Stimulated activated CD4-positive, alpha-beta T cell treated with anti-CD3 and anti-CD28 coated beads, Interleukin-12 subunit alpha, Interleukin-12 subunit beta, amount 100 ng/mL, for 4 hours (primary cell): Measurements from ENCODE around the gene EIF6.
"Not testable (repeated sequence)": the region's sequence is repeated elsewhere in the genome, so short reads cannot be mapped to it uniquely, and the experiment has no call there.

Experiments used
- DNase-seq: peaks from one replicate; pipeline ENCODE4 v3.0.0-alpha.2; 2020

Gene EIF6

DNA sequence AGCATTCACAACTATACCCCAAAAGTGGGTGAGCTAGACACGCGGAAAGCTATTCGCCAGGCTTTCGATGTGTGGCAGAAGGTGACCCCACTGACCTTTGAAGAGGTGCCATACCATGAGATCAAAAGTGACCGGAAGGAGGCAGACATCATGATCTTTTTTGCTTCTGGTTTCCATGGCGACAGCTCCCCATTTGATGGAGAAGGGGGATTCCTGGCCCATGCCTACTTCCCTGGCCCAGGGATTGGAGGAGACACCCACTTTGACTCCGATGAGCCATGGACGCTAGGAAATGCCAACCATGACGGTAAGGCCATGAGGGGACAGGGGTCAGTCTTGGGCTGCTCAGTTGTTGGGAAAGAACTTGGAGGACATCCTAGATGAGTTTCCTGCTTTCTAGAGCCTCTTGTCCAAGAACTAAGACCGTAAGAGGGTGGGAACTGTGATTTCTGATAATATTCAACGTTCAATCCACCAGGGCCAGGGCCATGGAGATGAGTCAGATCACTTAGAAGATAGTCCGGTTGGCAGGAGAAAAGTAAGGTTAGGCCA is 30.0 kb downstream of the EIF6 start:
- no peak for DNase-seq

GRCh38 chr20:35253010-35253409 is 31.6 kb downstream of the EIF6 start:
- DNase-seq = no peak

GRCh38 chr20:35252598-35252997 is 32.0 kb downstream of the EIF6 start:
- not testable (repeated sequence) for DNase-seq

- no peak for DNase-seq
Observed at GRCh38 chr20:35252037-35252461, 32.5 kb downstream of the EIF6 start.

DNA sequence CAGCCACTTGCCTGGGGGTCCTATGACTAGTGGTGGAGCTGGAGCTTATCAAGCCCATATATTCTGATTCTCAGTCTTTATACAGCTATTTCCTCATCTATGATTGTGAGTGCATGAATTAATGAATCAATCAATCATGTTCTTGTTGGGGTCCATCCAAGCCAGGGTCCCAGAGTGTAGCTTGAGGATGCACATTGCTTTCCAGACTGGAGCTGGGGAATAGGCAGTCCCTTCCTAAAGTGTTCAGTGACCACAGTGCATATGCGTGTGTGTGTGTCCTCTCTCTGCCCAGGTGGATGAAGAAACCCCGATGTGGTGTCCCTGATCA is 33.0 kb downstream of the EIF6 start:
- no peak for DNase-seq

DNA sequence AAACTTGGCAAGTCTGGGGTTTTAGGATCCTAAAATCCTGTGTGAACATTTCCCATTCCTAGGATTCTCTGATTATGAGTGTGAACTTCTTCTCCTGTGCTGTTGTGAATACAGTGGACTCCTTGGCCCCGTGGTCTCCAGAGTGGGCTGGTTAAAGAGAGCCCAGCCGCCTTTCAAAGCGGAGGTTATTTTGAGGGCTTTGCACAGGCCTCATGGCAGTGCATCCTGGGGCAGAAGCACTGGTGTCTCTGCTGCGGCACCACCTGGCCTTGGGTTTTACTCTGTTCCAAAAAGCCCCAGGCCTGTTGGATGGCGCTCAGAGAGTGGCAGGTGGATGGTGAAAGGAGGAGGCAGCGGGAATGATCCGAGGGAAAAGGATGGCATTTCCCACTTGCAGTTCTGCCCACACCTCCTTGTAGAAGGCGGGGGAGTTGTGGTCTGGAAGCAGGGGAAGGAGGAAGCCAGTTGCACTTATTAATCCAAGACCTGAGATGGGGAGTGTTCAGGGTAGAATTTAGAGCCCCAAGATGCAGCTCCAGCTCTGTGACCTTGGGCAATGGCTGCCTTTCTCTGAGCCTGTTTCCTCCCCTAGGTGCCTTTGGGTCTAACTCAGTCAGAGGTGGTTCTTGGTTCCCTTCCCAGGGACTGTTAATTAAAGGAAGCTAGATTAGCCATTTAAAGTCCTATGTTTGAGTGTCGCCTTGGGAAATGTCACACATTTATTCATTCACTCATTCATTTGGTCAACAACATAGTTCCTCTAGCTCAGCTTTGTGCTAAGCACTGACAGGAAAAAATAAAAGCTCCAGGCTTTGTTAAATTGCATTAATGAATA is 35.7 kb downstream of the EIF6 start:
- no peak for DNase-seq

GRCh38 chr20:35246723-35247122 is 37.8 kb downstream of the EIF6 start:
- DNase-seq = no peak

DNA sequence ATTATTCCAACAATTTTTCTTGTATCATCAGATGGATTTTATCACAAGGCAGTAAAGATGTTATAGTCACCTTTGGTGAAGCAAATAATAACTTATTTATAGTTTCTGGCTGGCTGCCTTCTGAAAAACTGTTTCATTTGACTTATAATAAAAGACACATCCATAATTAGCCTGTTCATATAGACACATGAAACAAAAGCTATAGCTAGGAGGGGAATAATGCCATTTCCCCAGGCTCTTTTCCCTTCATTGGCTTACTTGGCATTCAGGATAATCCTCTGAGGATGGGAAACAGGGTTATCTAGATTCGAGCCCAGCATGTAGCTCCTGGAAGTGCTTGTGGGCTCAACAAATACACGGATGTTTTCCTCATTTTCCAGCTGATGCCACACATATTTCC is 40.6 kb downstream of the EIF6 start:
- DNase-seq = no peak

DNA sequence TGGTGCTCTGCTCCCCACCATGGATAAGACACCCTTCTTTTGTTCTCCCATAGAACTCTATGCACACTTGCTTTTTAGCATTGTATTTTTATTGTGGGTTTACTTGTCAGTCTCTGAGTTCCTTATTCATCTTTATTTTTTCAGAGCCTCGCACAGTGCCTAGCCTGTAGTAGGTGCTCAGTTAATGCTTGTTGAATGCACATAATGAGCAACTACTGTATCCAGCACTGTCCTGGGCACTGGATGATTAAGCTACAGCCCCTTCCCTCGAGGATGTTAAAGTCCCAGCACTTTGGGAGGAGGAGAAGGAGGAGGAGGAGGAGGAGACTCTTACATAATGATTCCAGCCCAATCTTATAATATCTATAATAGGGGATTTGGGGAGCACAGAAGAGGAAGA is 41.3 kb downstream of the EIF6 start:
- no peak for DNase-seq

DNA sequence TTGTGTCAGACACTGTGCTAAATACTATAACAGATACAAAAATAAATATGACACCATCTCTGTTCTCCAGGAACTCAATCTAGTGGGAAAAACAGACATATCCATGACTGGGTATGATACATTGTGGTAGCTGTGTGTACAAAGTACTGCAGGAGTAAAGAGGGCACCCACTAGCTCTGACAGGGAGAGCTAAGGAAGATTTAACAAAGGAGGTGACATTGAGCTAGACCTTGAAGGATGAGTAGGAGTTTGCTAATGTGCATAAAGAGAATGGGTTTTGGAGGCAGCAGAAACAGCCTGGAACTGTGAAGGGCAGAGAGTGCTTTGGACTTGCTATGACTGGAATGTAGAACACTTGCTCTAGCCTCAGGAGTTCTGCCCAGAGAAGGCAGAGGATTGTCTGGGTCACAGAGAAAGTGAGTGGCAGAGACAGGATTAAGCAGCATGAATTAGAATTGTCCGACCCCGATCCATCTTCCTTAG is 43.7 kb downstream of the EIF6 start:
- no peak for DNase-seq

- DNase-seq = no peak
Observed at GRCh38 chr20:35240083-35240810, 44.3 kb downstream of the EIF6 start.

DNA sequence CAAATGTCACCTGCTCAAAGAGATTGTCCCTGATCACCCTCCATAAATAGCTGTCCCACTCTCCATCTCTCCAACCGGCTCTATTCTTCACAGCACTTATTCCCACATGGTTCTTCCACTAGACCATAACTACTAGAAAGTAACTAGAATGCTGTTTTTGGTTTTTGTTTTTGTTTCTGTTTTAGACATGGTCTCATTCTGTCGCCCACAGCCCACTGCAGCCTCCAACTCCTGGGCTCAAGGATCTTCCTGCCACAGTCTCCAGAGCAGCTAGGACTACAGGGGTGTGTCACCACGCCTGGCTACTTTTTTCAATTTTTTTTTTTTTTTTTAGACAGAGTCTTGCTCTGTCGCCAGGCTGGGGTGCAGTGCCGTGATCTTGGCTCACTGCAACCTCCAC is 45.8 kb downstream of the EIF6 start:
- DNase-seq = no peak

DNA sequence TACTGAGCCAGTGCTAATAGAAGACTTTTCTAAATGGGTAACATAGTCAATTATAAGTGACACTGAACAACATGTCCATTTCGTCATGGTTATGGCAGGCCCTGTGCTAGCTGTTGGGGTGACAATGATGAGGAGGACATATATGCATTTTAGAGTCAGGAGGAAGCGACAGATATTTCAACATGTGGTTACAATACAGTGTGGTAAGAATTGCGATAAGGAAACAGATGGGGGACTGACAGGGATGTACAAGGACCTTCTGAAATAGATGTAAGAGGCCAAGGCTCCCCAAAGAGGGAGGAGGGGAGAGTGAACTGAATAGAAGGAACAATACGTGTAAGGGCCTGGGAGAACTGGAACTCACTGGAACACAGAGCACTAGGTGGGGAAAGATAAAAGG is 46.4 kb downstream of the EIF6 start:
- no peak for DNase-seq

DNA sequence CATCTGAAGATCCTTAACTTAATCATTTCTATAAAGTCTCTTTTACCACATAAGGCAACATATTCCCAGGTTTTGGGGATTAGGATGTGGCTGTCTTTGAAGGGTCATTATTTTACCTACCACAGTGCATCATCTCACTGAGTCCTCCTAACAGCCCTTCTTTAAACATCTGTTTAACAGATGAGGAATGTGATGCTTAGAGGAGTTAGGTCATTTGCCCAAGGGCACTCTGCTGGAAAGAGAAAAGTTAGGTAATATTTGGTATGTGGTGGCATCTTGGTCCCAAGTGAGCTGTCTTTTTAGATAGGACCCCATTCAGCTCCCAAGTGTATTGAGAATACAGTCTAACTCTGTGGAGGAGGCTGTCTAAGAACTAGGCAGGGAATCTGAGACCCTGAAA is 47.1 kb downstream of the EIF6 start:
- DNase-seq = no peak

DNA sequence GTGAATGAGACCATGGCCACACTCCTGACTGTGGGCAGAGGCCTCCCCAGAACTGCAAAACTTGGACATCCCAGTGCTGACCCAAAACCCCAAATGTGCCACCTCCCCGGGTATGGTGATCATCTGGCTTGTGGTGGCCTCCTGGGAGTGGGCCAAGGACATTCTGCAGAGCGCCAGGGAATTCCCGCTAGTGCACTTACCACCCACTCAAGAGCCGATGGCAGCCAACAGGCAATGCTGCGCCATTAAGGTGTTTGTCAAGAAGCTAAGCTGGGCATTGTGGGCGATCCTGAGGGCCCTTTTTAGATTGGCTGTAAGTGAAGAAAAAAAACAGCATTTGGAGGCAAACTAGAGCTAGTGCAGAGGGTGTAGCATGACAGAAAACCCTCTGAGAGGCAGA is 48.7 kb downstream of the EIF6 start:
- no peak for DNase-seq

GRCh38 chr20:35232575-35232974 is 52.0 kb downstream of the EIF6 start:
- no peak for DNase-seq
